Muscle layer of colon (tissue), 2 donors: ENCODE results near the gene DOCK8.

Experiments
- H3K27ac ChIP-seq: one replicate; pipeline ENCODE4 v1.7.0; 2013; ENCODE audit warnings: low read depth, mild to moderate bottlenecking, low read length, moderate library complexity
- H3K27me3 ChIP-seq, 2 donors: one replicate each; pipeline ENCODE4 v1.7.0; 2013; ENCODE audit warnings: low read length in 2 of 2, mild to moderate bottlenecking in 2 of 2; ENCODE audit not compliant: insufficient read depth in 2 of 2, control insufficient read depth in 1 of 2
- H3K36me3 ChIP-seq: one replicate; pipeline ENCODE4 v1.7.0; 2013; ENCODE audit warnings: mild to moderate bottlenecking, low read length; ENCODE audit not compliant: insufficient read depth
- H3K4me1 ChIP-seq: one replicate; pipeline ENCODE4 v1.7.0; 2013; ENCODE audit warnings: mild to moderate bottlenecking, low read length; ENCODE audit not compliant: insufficient read depth
- H3K4me3 ChIP-seq, 2 donors: one replicate each; pipeline ENCODE4 v1.7.0; 2013; ENCODE audit warnings: low read length in 2 of 2, low read depth in 1 of 2, mild to moderate bottlenecking in 1 of 2, moderate library complexity in 1 of 2
- H3K9ac ChIP-seq: one replicate; pipeline ENCODE4 v1.7.0; 2013; ENCODE audit warnings: low read length
- H3K9me3 ChIP-seq: one replicate; pipeline ENCODE4 v1.7.0; 2013; ENCODE audit warnings: mild to moderate bottlenecking, low read length
- donor health status: abdominal sarcoma.
- donor health status: Adenocarcinoma of cecum.

DOCK8 gene

GRCh38 chr9:456365-456764, 241.7 kb downstream of the DOCK8 start:
- no peaks in the 10 kb centered on the region for H3K36me3 ChIP-seq
- H3K4me3 ChIP-seq, result no peak overlapping the region
- H3K27me3 ChIP-seq, result no peaks in the 10 kb centered on the region
- H3K9me3 ChIP-seq, result no peaks in the 10 kb centered on the region
- no peak overlapping the region for H3K27ac ChIP-seq
- H3K4me1 ChIP-seq, result peaks cover 7% of the 10 kb centered on the region
- no peak overlapping the region for H3K9ac ChIP-seq

DNA sequence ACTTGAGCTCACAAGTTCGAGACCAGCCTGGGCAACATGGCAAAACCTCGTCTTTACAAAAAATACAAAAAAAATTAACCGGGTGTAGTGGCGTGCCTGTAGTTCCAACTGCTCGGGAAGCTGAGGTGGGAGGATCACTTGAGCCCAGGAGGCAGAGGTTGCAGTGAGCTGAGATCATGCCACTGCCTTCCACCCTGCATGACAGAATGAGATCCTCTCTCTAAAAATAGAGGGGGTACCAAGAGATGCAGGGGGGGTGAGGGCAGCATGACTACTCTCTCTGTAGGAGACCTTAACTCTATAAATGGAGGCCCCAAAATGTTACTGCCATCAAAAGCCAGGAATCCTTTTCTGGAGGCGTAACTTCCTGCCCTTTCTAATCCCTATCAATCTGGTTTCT, 243.9 kb downstream of the DOCK8 start:
- H3K9ac ChIP-seq, result no peak overlapping the region
- no peaks in the 10 kb centered on the region for H3K9me3 ChIP-seq
- no peak overlapping the region for H3K27ac ChIP-seq
- H3K4me3 ChIP-seq, result no peak overlapping the region
- H3K4me1 ChIP-seq, result peaks cover 7% of the 10 kb centered on the region
- H3K36me3 ChIP-seq, result no peaks in the 10 kb centered on the region
- no peaks in the 10 kb centered on the region for H3K27me3 ChIP-seq

- Histone ChIP-seq H3K9ac (no peak overlapping the region), H3K27me3 (no peaks in the 10 kb centered on the region), H3K4me3 (no peak overlapping the region), H3K27ac (no peak overlapping the region), H3K36me3 (no peaks in the 10 kb centered on the region), H3K9me3 (no peaks in the 10 kb centered on the region), H3K4me1 (peaks cover 7% of the 10 kb centered on the region)
Observed at GRCh38 chr9:459491-460444, 245.1 kb downstream of the DOCK8 start.

- no peak overlapping the region for H3K4me3 ChIP-seq
- H3K9me3 ChIP-seq, result no peaks in the 10 kb centered on the region
- H3K36me3 ChIP-seq, result no peaks in the 10 kb centered on the region
- no peak overlapping the region for H3K9ac ChIP-seq
- H3K27ac ChIP-seq, result no peak overlapping the region
- no peaks in the 10 kb centered on the region for H3K27me3 ChIP-seq
- H3K4me1 ChIP-seq, result peaks cover 3% of the 10 kb centered on the region
Observed at GRCh38 chr9:462121-462520, 247.5 kb downstream of the DOCK8 start.

DNA sequence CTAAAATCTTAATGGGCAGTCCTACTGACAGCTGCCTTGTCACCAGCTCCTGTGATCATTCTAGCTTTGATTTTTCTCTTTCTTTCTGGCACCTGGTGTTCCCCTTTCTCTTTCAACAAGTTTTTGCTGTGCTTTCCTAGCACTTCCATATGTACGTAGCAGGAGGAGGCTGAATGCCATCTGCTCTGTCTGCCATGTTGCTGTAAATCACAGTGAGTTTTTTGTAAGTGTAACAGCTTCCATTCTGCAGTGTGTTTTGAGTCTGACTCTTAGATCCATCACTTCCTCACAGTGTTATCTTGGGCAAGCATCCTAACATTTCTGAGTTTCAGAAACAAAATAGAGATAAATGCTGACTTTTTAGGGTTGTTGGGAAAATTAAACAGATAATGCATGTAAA, 247.9 kb downstream of the DOCK8 start:
- H3K4me3 ChIP-seq, result no peak overlapping the region
- H3K9ac ChIP-seq, result no peak overlapping the region
- H3K27me3 ChIP-seq, result no peaks in the 10 kb centered on the region
- no peaks in the 10 kb centered on the region for H3K36me3 ChIP-seq
- H3K9me3 ChIP-seq, result no peaks in the 10 kb centered on the region
- no peak overlapping the region for H3K27ac ChIP-seq
- no peaks in the 10 kb centered on the region for H3K4me1 ChIP-seq

DNA sequence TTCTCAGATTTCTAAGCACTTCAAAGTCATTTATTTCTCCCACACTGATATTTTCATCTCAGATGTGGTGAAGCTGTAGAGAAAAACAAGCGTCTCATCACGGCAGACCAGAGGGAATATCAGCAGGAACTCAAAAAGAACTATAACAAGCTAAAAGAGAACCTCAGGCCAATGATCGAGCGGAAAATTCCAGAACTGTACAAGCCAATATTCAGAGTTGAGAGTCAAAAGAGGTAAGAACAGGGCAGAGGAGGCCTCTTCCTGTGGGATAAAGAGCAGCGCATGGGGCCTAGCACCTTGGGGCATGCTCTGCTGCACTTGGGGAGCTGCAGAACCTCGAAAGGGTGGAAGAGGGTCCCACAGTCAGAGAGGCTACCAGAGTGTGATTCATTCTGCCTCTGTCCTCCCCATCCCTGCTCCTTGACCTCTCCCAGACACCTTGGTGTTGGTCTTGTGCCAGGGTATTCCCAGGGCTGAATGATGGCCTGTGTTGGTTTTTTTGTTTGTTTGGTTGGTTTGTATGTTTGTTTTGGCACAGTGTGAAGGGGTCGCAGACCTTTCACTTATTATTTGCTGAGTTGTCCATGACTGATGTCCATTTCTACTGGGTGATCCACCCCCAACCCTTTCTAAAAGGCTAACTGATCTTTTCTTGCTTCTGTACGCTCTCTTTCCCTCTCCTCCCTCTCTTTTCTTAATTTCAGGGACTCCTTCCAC, 248.9 kb downstream of the DOCK8 start:
- Histone ChIP-seq H3K27me3 (no peaks in the 10 kb centered on the region), H3K9me3 (no peaks in the 10 kb centered on the region), H3K4me1 (peaks cover 3% of the 10 kb centered on the region), H3K27ac (no peak overlapping the region), H3K36me3 (no peaks in the 10 kb centered on the region), H3K4me3 (no peak overlapping the region), H3K9ac (no peak overlapping the region)

GRCh38 chr9:466747-467146, 252.1 kb downstream of the DOCK8 start:
- H3K9me3 ChIP-seq, result no peaks in the 10 kb centered on the region
- H3K27ac ChIP-seq, result no peak overlapping the region
- no peak overlapping the region for H3K4me3 ChIP-seq
- H3K4me1 ChIP-seq, result peaks cover 20% of the 10 kb centered on the region
- no peaks in the 10 kb centered on the region for H3K27me3 ChIP-seq
- H3K9ac ChIP-seq, result no peak overlapping the region
- no peaks in the 10 kb centered on the region for H3K36me3 ChIP-seq

- no peak overlapping the region for H3K9ac ChIP-seq
- H3K4me1 ChIP-seq, result peaks cover 20% of the 10 kb centered on the region
Observed at GRCh38 chr9:468766-469426, 254.2 kb downstream of the DOCK8 start.

GRCh38 chr9:469672-470551, 255.2 kb downstream of the DOCK8 start:
- Histone ChIP-seq H3K27ac (peak overlapping the region; percentile 84), H3K27me3 (no peaks in the 10 kb centered on the region), H3K4me3 (peak overlapping the region; percentile 48 to 83), H3K36me3 (no peaks in the 10 kb centered on the region), H3K9ac (no peak overlapping the region), H3K4me1 (peaks cover 20% of the 10 kb centered on the region), H3K9me3 (no peaks in the 10 kb centered on the region)

More at GRCh38 chr9:468766-469426, 254.2 kb downstream of the DOCK8 start:
- Histone ChIP-seq H3K4me3 (peak overlapping the region in 1 of 2 donors; percentile 83), H3K27ac (no peak overlapping the region), H3K9me3 (no peaks in the 10 kb centered on the region), H3K27me3 (no peaks in the 10 kb centered on the region), H3K36me3 (no peaks in the 10 kb centered on the region)

- H3K4me3 ChIP-seq, result peak overlapping the region; percentile 48 to 83
Observed at GRCh38 chr9:470552-471194, 256.0 kb downstream of the DOCK8 start.

More at GRCh38 chr9:470552-471194, 256.0 kb downstream of the DOCK8 start:
- Histone ChIP-seq H3K27ac (peak overlapping the region; percentile 19), H3K27me3 (no peaks in the 10 kb centered on the region), H3K36me3 (no peaks in the 10 kb centered on the region), H3K4me1 (peaks cover 20% of the 10 kb centered on the region), H3K9me3 (no peaks in the 10 kb centered on the region), H3K9ac (no peak overlapping the region)
